ENCODE data around the gene ZBTB8A.
A peak's percentile ranks its signal among the peaks of the same experiment; 100 is the strongest.

DNA sequence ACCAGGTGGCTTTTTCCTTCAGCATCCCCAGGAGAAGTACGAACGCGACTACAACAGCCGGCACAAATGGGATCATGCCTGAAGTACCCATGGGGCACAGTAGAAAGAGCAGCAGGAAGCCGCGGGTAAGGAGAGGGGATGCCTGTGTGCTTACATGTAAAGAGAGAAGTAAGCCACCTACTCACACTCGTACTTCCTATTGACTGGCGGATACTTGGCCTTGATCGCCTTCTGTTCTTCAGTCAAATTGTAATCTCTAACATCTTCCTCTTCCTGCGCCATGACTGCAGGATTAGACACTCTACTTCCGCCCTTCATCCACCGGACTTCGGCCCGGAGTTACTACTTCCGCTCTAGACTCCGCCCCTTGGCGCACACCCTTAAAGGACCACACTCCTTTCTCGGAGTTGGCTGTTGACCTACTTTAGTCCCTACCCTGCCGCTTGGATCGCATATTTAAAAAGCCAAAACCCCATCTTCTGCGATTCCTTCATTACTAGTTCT lies 111.1 kb downstream of the ZBTB8A start, which contains the start of gene ZBTB8OS:
- peak in 1 of 2 donors; percentile 79 for TF ChIP-seq EP300 (IDR thresholded peaks at IDR 0.05)
- TF ChIP-seq, protein P1, sequence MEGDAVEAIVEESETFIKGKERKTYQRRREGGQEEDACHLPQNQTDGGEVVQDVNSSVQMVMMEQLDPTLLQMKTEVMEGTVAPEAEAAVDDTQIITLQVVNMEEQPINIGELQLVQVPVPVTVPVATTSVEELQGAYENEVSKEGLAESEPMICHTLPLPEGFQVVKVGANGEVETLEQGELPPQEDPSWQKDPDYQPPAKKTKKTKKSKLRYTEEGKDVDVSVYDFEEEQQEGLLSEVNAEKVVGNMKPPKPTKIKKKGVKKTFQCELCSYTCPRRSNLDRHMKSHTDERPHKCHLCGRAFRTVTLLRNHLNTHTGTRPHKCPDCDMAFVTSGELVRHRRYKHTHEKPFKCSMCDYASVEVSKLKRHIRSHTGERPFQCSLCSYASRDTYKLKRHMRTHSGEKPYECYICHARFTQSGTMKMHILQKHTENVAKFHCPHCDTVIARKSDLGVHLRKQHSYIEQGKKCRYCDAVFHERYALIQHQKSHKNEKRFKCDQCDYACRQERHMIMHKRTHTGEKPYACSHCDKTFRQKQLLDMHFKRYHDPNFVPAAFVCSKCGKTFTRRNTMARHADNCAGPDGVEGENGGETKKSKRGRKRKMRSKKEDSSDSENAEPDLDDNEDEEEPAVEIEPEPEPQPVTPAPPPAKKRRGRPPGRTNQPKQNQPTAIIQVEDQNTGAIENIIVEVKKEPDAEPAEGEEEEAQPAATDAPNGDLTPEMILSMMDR (IDR thresholded peaks at IDR 0.05): peak in 1 of 5 experiments; percentile 17
